Type B pancreatic cell (in vitro differentiated cells): ENCODE data around the gene DOLPP1. TPM values are rescaled to one million over a fixed set of nuclear protein-coding genes. Genes with fewer than 3 reads are reported as not detected.

Source experiments
- DNase-seq: peaks from one replicate; pipeline ENCODE4 v3.0.0; 2021; ENCODE audit warnings: mixed read lengths; ENCODE audit not compliant: unreplicated experiment; ENCODE audit errors: extremely low spot score
- H3K27ac Mint-ChIP-seq: 2 replicates; pipeline ENCODE4 v1.8.0; 2021; ENCODE audit warnings: mild to moderate bottlenecking, mixed read lengths
- H3K27me3 Mint-ChIP-seq: 2 replicates; pipeline ENCODE4 v1.8.0; 2021; ENCODE audit warnings: mixed read lengths
- H3K36me3 Mint-ChIP-seq: 2 replicates; pipeline ENCODE4 v1.8.0; 2021; ENCODE audit warnings: mixed read lengths
- H3K4me1 Mint-ChIP-seq: one replicate; pipeline ENCODE4 v1.8.0; 2021; ENCODE audit warnings: mixed read lengths; ENCODE audit not compliant: unreplicated experiment
- H3K4me3 Mint-ChIP-seq: 2 replicates; pipeline ENCODE4 v1.8.0; 2021; ENCODE audit warnings: mild to moderate bottlenecking, mixed read lengths
- H3K9me3 Mint-ChIP-seq: 2 replicates; pipeline ENCODE4 v1.8.0; 2021; ENCODE audit warnings: mixed read lengths
- total RNA-seq: library from RNA; stranded (reverse); gene quantifications from 2 replicates; pipeline ENCODE4 v1.2.1, GENCODE V29; 2021; ENCODE audit warnings: low replicate concordance
- TF ChIP-seq, protein P1 (sequence below): fragments of 200-600 bp; sonication (generic); conservative IDR thresholded peaks from 2 replicates; pipeline ENCODE4 v1.5.0; 2021; ENCODE audit warnings: antibody characterized with exemption, mild to moderate bottlenecking

DOLPP1 gene
- total RNA-seq, 1 donor from 2014 or later: 21.1 TPM

DNA sequence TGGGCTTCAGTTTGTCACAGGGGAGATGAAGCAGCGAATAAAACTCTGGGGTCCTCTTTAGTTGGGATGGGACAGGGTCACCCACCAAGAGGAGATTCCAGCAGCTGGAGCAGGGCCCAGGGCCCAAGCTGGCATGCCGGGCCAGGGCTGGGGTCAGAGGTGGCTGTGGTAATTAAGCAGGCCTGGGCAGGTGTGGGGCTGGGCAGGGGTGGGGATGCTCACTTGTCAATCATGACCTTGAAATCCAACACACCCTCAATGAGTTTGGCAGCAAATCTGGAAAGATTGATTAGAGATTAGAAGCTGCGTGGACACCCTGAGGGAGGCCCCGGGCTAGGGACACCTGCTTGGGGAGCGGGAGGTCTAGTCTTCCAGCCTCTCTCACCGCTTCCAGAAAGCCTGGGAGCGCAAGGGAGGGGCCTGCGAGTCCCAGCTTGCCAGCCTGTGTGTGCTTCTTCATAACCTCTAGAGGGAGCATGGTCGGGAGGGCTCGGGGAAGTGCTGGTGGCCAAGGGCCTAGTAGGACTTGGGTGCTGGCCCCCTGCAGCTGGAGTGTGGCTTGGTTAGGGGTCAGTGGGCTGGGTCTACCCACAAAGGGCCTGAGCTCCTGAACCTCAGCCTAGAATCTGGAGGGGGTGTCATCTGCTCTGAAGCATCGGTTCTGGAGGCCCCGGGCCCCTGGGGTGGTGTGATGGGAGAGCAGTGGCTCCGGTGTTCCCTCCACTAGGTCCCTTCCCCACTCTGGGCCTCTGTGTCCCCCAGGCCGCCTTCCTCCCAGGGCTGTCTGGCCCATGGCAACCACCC, 22.1 kb downstream of the DOLPP1 start:
- Mint-ChIP-seq H3K9me3 (no peaks in the 10 kb centered on the region), H3K27me3 (no peaks in the 10 kb centered on the region), H3K4me3 (no peak overlapping the region), H3K27ac (no peak overlapping the region), H3K4me1 (no peaks in the 10 kb centered on the region), H3K36me3 (no peaks in the 10 kb centered on the region)
- TF ChIP-seq, protein P1, sequence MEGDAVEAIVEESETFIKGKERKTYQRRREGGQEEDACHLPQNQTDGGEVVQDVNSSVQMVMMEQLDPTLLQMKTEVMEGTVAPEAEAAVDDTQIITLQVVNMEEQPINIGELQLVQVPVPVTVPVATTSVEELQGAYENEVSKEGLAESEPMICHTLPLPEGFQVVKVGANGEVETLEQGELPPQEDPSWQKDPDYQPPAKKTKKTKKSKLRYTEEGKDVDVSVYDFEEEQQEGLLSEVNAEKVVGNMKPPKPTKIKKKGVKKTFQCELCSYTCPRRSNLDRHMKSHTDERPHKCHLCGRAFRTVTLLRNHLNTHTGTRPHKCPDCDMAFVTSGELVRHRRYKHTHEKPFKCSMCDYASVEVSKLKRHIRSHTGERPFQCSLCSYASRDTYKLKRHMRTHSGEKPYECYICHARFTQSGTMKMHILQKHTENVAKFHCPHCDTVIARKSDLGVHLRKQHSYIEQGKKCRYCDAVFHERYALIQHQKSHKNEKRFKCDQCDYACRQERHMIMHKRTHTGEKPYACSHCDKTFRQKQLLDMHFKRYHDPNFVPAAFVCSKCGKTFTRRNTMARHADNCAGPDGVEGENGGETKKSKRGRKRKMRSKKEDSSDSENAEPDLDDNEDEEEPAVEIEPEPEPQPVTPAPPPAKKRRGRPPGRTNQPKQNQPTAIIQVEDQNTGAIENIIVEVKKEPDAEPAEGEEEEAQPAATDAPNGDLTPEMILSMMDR: peak; percentile 69
- no peak for DNase-seq

DNA sequence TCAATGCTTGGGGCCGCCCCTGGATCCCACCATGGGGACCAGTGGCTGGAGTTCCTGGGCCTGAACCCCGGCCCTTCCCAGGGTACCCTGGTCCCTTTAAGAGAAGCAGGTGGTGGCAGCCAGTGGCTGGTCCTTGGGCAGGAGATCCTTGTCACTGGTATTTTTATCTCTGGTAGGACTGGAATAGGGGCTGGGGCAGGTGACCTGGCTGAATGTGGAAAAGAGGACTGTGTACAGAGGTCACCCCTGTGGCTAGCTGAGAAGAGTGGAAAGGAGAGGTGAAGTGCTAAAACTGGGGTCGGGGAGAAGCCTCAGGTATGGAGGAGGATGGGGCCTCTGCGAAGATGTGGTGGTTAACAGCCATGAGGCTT, 22.7 kb downstream of the DOLPP1 start:
- TF ChIP-seq, protein P1: no peak
- Mint-ChIP-seq H3K4me1 (no peaks in the 10 kb centered on the region), H3K27ac (no peak overlapping the region), H3K9me3 (no peaks in the 10 kb centered on the region), H3K27me3 (no peaks in the 10 kb centered on the region), H3K36me3 (no peaks in the 10 kb centered on the region), H3K4me3 (no peak overlapping the region)
- no peak for DNase-seq

DNA sequence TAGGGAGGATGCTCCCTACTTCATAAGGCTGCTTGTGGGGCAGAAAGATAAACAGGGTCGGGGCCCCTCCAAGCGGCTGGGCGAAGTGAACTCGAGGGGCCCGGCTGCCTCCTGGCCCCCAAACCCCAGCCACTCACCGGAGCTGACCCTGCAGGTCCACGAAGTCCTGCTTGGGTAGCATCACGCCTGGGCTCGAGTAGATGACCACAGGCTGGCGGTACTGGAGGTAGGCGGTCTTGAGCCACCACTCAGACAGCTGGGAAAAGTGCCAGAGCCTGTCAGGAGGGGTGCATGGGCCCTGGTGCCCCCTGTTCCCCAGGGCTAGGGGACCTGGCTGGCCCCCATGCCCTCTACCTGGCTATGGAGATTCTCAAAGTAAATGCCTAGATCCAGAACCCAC, 23.1 kb downstream of the DOLPP1 start:
- no peak overlapping the region for H3K4me3 Mint-ChIP-seq

DNA sequence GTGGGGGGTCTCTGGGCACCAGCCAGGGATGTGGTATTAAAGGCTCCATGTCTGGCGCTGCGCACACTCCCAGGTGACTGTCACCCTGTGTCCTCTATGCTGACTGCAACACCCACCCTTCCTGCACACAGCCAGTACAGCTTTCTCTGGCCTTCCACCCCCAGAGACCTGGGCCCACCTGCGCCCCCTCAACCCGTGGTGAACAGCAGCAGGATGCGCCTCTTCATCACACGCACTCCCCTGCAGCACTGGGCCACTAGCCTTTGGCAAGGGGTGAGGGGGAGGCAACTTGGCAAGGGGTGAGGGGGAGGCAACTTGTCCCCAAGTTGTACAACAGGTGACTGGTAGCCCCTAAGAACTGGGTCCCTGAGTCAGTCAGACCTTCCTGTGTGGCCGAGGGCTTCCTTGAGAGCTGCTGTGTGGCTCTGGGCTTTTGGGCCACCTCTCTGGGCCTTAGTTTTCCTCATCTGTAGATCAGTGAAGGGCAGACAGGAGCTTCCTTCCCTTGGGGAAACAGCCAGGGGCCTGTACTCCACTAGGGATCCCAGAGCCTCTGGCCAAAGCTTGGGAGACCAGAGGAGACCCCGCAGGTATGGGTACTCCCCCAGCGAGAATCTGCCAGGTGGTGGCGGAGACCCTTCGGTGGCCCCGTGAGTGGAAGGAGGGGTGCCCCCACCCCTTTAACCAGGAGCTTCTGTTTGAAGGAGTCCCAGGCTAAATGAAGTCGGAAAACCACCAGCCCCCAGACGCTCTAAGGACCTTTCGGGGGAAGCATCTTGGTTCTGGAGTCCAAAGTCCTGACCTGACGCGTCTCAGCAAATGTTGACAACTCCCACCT, 25.2 kb downstream of the DOLPP1 start:
- no peak for DNase-seq
- H3K9me3 Mint-ChIP-seq: no peaks in the 10 kb centered on the region
- no peak overlapping the region for H3K4me3 Mint-ChIP-seq
- TF ChIP-seq, protein P1: no peak
- peaks cover 4% of the 10 kb centered on the region for H3K27me3 Mint-ChIP-seq
- H3K36me3 Mint-ChIP-seq: no peaks in the 10 kb centered on the region
- no peak overlapping the region for H3K27ac Mint-ChIP-seq
- peaks cover 5% of the 10 kb centered on the region for H3K4me1 Mint-ChIP-seq

More for the DNA sequence above, 23.1 kb downstream of the DOLPP1 start:
- Mint-ChIP-seq H3K27ac (no peak overlapping the region), H3K9me3 (no peaks in the 10 kb centered on the region), H3K27me3 (no peaks in the 10 kb centered on the region), H3K36me3 (no peaks in the 10 kb centered on the region), H3K4me1 (no peaks in the 10 kb centered on the region)
- TF ChIP-seq, protein P1: no peak
- DNase-seq: no peak

DNA sequence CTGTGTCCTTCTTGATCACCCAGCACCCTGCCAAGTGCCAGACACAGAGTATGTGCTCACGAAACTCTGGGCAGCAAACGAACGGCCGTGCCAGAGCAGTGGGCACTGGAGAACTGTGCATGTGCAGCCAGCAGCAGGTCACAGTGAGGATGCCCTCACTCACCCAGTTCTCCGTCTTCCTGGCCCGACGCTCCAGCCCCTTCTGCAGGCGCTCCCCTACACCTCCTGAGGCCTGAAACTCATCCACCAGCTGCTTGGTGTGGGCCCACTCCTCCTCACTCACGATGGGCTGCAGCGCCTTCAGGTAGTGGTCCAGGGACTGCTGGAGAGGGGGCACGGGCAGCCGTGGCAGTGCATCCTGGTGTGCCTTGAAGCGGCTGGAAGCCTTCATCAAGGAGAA, 26.7 kb downstream of the DOLPP1 start:
- TF ChIP-seq, protein P1: no peak
- H3K36me3 Mint-ChIP-seq: no peaks in the 10 kb centered on the region
- peaks cover 9% of the 10 kb centered on the region for H3K4me1 Mint-ChIP-seq
- H3K27ac Mint-ChIP-seq: no peak overlapping the region
- H3K4me3 Mint-ChIP-seq: no peak overlapping the region
- DNase-seq: no peak
- peaks cover 4% of the 10 kb centered on the region for H3K27me3 Mint-ChIP-seq
- no peaks in the 10 kb centered on the region for H3K9me3 Mint-ChIP-seq
